Activated CD4-positive, alpha-beta T cell treated with anti-CD3 and anti-CD28 coated beads, Interleukin-2, amount 10 ng/mL, durations not matched to agents 24 days and 14 days (primary cell): ENCODE measurements around the gene POLD4. TPM values are rescaled to one million over a fixed set of nuclear protein-coding genes. Genes with fewer than 3 reads are reported as not detected.

Experiments used
- DNase-seq: peaks from one replicate; pipeline ENCODE4 v3.0.0; 2022
- H3K27ac Mint-ChIP-seq: one replicate; pipeline ENCODE4 v1.8.0; 2022; ENCODE audit warnings: mild to moderate bottlenecking, mixed read lengths
- H3K27me3 Mint-ChIP-seq: one replicate; pipeline ENCODE4 v1.8.0; 2022; ENCODE audit warnings: mixed read lengths
- H3K36me3 Mint-ChIP-seq: one replicate; pipeline ENCODE4 v1.8.0; 2022; ENCODE audit warnings: low read depth, mild to moderate bottlenecking, mixed read lengths
- H3K4me1 Mint-ChIP-seq: one replicate; pipeline ENCODE4 v1.8.0; 2021; ENCODE audit warnings: mixed read lengths
- H3K4me3 Mint-ChIP-seq: one replicate; pipeline ENCODE4 v1.8.0; 2022; ENCODE audit warnings: mild to moderate bottlenecking, moderate library complexity, mixed read lengths
- H3K9me3 Mint-ChIP-seq: one replicate; pipeline ENCODE4 v1.8.0; 2021; ENCODE audit warnings: mixed read lengths
- intact Hi-C: fragments of 100-400 bp; cut with micrococcal nuclease; formaldehyde crosslinking; loops from one replicate; pipeline ENCODE4 v1.15.1; 2023
- total RNA-seq: library from RNA; stranded (reverse); gene quantifications from 2 replicates; pipeline ENCODE4 v1.2.3, GENCODE V29; 2022

POLD4 gene
- total RNA-seq, 1 donor from 2014 or later: 36.0 TPM

DNA sequence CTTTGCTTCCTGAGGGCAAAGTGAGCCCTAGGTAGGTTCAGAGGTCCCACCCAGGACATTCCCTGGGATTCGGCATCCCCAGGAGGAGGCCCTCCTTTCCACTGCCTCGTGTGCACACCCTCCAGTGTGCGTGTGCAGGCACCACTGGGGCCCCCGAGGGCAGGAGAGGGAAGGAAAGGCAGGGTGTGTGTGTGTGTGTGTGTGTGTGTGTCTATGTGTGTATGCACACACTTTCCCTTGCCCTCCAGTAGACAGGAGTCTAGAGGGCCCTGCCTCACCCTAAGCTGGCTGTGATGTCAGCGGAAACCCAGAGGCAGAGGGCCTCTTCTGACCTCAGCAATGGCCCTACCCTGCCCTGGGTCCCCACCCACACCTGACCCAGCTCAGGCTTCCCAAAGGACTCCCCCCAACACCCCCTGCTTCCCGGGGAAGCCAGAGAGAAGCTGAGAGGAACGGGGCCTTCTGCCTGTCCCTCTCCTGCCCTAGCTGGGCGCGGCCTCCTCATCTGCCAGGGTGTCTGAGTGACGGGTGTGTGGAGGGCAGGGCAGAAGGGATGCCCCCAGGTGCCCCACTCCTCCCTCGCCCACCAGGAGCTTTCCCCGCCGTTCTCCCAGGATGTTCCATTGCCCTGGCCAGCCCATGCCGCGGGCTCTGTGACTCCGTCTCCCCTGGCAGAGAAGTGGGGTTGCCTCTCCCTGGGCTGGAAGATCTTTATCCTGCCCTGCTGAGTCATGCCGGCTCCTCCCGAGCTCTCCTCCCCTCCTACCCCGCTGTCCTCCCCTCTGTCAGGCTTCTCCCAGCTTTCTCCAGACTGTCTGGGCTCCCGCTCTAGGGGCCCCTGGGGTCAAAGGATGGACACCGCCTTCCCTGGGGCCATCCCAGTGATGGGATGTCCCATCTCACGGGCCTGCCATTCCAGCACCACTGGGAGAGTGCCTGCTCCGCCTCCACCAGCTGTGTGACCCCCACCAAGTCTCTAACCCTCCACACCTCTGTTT is 26.0 kb upstream of the POLD4 start:
- intact Hi-C loops: no loop called here
- Mint-ChIP-seq H3K4me1 (peaks cover 7% of the 10 kb centered on the region), H3K27me3 (peaks cover 35% of the 10 kb centered on the region), H3K27ac (no peak overlapping the region), H3K36me3 (no peaks in the 10 kb centered on the region), H3K4me3 (no peak overlapping the region), H3K9me3 (no peaks in the 10 kb centered on the region)
- DNase-seq: no peak

DNA sequence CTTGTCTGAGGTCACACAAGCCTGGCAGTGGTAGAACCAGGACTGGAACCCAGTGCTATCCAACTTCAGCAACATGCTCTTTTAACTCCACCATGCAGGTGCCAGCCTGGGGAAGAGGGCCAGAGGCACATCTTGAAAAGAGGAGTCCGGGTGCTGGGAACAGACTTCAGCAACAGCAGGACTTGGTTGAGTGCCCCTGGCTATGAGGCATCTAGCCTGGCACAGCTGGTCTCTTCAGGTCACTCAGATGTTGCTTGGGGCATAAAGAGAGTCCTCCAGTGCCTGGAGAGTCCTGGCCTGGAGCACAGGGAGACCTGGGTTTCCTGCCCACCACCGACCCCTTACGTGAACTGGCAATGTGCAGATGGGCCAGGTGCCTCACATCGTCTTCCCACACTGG is 25.2 kb upstream of the POLD4 start:
- peaks cover 12% of the 10 kb centered on the region for H3K4me1 Mint-ChIP-seq
- H3K4me3 Mint-ChIP-seq: no peak overlapping the region
- H3K9me3 Mint-ChIP-seq: no peaks in the 10 kb centered on the region
- no peak overlapping the region for H3K27ac Mint-ChIP-seq
- intact Hi-C loops: no loop called here
- no peaks in the 10 kb centered on the region for H3K36me3 Mint-ChIP-seq
- peaks cover 39% of the 10 kb centered on the region for H3K27me3 Mint-ChIP-seq
- DNase-seq: no peak

DNA sequence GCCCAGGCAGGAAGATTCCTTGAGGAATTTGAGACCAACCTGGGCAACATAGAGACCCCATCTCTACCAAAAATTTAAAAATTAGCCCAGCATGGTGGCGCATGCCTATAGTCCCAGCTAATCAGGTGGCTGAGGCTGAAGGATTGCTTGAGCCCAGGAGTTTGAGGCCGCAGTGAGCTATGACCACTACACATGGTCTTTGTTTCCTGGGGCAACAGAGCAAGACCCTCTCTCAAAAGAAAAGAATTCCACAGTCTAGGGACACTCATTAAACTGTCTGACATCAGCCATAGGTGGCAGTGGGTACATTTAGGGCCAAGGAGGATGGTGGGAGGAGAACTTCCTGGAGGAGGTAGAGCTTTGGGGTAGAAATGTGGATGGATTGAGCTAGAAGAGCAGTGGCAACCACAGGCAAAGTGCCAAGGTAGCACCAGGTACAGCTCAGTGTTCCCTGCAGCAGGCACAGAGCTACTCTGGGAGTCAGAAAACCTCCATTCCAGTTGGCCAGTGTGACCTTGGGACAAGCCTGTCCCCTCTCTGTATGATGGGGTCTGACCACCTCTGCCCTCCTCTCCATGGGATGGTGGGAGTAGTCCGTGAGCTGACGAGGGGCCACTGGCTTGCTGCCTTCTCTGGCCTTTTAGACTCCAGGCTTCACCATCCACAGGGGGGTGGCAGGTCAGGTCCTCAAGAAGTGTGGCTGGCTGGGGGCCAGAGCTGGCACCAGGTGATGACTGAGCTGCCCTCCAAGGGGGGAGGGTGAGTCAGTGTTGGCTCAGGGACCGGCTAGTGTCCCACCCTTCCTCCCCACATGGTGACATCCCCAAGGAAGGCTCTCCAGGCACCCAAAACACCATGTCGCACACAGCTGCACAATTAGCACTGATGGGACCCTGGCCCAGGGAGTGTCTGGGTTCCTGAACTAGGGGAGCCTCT is 23.8 kb upstream of the POLD4 start:
- no peak overlapping the region for H3K4me3 Mint-ChIP-seq
- H3K27me3 Mint-ChIP-seq: peaks cover 35% of the 10 kb centered on the region
- H3K9me3 Mint-ChIP-seq: no peaks in the 10 kb centered on the region
- DNase-seq: no peak
- intact Hi-C loops: no loop called here
- H3K27ac Mint-ChIP-seq: no peak overlapping the region
- no peaks in the 10 kb centered on the region for H3K36me3 Mint-ChIP-seq
- peaks cover 11% of the 10 kb centered on the region for H3K4me1 Mint-ChIP-seq

DNA sequence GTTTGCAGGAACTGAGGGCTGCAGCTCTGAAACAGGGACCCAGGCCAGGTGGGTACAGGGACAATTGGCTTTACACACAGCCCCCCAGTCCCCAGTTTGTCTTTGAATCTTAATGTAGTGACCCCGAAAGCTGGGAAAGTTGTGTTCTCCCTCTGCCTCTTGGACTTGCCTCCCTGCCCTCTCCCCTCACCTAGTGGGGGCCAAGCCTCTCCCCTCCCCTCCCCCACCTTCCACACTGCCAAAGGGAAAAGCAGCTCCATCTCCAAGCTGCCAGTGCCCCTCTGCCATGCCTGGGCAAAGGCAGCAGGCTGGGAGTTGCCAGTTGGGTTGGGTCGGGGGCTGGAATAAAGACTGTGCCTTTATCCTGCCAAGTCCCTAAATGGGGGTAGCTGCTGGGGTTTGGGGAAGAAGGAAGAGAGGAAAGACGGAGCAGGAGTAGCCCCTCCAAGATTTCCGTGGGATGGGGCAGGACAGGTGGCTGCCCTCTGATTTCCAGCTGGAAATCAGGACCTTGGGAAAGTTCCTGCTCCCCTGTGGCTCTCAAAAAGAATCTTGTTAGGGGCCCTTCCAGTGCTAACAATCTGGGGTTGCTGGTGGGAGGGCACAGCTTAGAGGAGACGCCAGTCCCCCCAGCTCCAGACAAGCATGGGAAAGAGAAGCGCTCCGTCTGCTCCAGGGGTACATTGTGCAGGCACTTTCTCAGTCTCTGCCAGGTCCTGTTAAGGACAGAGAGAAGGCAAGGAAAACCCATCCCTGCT is 22.9 kb upstream of the POLD4 start:
- peaks cover 43% of the 10 kb centered on the region for H3K27me3 Mint-ChIP-seq
- intact Hi-C loops: no loop called here
- peaks cover 3% of the 10 kb centered on the region for H3K36me3 Mint-ChIP-seq
- no peaks in the 10 kb centered on the region for H3K9me3 Mint-ChIP-seq
- H3K4me3 Mint-ChIP-seq: no peak overlapping the region
- H3K27ac Mint-ChIP-seq: no peak overlapping the region
- no peak for DNase-seq
- H3K4me1 Mint-ChIP-seq: peaks cover 18% of the 10 kb centered on the region

DNA sequence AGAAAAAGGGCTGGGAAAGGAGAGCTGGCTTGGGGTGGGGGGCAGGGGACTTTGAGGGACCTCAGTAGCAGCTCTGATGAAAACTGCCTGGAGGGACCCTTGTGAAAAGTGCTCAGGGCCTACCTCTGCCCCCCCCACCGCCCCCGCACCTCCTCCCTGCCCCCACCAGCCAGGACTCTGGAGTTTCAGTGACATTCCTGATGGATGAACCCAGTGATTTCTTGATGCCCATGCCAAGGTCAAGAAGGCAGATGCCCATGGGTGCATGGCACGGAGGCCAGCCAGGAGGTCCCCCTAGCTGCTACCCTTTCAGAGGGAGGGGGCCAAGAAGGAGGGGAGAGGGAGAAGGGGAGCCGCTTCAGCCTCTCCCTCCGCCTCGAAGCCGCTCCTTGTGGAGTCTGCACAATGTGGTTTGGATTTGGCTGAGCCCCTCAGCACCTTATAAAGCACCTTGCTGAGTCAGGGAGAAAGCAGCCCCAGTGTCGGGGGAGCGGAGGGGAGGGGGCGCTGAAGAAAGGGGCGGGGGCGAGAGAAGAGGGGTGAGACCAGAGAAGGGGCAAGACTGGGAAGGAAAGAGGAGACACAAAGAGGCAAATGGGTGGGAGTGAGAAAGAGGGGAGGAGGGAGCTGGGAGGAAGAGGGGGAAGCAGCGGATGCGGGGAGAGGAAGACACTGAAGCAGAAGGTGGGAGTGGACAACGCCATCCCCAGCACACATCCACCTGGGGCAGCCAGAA is 22.1 kb upstream of the POLD4 start:
- H3K4me3 Mint-ChIP-seq: no peak overlapping the region

DNA sequence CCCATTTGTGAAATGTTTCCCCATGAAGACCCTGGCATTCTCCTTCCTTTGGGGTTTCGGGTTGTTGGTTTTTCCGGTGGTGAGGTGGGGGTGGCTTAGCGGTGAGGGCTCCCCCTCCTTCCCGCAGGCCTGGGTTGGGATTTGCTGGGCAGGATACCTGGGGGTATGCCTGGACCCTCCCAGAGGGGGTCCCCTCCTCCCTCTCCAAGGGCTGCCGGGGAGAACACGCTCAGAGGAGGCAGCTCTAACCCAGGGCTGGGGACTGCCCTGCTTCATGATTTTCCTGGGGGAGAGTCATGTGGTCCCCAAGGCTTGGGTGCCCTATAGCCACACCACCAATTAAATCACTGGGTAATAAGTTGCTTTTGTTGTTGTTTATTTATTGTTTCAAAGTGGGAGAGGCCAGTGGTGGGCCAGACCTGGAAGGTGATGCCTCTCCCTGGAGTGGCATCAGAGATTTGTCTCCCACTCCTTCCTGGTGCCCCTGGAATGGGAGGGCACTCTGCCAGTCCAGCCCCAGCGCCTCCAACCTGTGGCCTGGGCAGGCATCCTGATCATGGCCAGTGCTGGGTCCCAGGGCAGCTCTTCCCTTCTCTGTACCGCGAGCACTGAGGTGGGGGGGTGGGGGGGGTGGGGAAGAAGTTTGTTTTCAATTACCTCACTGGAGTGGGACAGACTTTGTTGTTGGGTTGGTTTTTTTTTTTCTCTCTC is 21.4 kb upstream of the POLD4 start:
- peak overlapping the region; percentile 88 for H3K4me3 Mint-ChIP-seq
- peaks cover 49% of the 10 kb centered on the region for H3K27me3 Mint-ChIP-seq
- intact Hi-C loops: no loop called here
- H3K36me3 Mint-ChIP-seq: peaks cover 3% of the 10 kb centered on the region
- peaks cover 25% of the 10 kb centered on the region for H3K4me1 Mint-ChIP-seq
- H3K27ac Mint-ChIP-seq: no peak overlapping the region
- no peaks in the 10 kb centered on the region for H3K9me3 Mint-ChIP-seq
- DNase-seq: no peak

More for the DNA sequence above, 22.1 kb upstream of the POLD4 start:
- Mint-ChIP-seq H3K27me3 (peaks cover 45% of the 10 kb centered on the region), H3K27ac (no peak overlapping the region), H3K4me1 (peaks cover 21% of the 10 kb centered on the region), H3K9me3 (no peaks in the 10 kb centered on the region), H3K36me3 (peaks cover 3% of the 10 kb centered on the region)
- intact Hi-C loops: no loop called here
- no peak for DNase-seq

DNA sequence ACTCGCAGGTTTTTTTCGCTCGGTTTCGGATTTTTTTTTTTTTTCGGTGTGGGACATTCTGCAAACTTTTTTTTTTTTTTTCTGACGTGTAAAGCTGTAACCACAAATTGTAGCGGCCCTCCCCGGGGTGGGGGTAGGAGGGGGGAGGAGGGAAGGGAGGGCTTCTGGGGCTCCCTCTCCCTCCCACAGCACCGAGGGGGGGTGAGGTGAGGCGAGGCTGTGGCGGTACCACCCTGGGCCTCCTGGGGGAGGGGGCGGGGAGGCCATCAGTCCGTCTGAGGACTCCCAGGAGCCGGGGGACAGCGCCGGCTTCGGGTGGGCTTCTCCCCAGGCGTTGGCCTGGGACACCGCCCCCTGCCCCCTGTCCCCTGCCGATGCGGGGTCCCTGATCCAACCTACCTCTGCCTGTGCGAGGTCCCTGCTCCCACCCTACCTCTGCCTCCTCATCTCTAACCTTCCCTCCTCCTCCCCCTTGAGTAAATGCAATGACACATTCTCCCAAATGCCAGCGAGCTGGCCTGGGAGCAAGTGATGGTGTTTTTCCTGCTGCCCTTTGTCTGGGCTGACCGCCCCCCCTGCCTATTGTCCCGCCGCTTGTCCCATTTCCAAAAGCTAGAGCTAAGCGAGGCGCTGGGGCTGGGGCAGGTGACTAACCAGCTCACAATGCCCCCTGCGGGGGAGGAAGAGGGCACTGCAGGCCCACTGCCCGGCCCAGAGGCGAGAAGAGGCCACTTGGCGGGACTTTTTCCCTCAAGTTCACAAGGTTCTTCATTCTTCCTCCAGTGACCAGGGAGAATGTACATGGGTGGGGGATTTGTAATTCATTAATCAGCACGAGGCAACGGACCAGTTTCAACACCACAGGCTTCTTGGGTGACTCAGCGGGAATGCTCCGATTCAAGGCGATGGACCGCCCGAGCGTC is 20.6 kb upstream of the POLD4 start:
- DNase-seq: peak; percentile 83
- H3K27ac Mint-ChIP-seq: peak overlapping the region; percentile 82
- peak overlapping the region; percentile 88 for H3K4me3 Mint-ChIP-seq
- H3K27me3 Mint-ChIP-seq: peaks cover 57% of the 10 kb centered on the region
- peaks cover 3% of the 10 kb centered on the region for H3K36me3 Mint-ChIP-seq
- no peaks in the 10 kb centered on the region for H3K9me3 Mint-ChIP-seq
- intact Hi-C loops: no loop called here
- peaks cover 25% of the 10 kb centered on the region for H3K4me1 Mint-ChIP-seq

DNA sequence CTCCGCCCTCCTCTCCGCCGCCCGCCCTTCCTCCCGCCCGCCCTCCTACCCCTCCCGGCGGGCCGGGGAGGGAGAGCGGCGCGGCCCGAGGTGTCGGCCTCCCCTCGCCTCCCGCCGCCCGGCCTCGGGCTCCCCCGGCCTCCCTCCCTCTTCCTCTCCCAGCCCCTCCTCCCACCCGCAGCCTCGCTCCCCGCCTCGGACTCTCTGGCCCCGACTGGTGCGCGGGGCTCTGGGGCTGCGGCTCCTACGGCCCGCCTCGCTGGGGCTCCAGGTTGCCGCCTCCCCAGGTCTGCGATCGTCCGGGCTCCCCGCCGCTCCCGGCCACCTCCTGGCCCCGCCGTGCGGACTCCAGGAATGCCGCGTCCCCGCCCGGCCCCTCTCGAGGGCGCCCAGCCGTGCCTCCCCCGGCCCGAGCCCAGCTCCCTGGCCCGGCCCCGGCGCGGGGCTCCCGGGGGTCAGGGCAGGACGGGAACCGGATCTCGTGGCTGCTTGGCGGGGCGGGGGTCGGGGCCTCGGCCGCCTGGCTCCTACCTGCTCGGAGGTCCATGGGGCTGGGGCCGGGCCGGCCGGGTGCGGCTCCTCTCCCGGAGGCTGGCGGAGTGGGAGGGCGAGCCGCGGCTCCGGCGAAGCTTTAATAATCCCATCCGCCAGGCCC is 19.8 kb upstream of the POLD4 start, which contains the start of gene CLCF1:
TSS of gene CLCF1 (minus strand) at position 606 of the 655 bp plus-strand sequence. CDS start at position 547, 59 bp downstream.
- Mint-ChIP-seq H3K36me3 (peaks cover 3% of the 10 kb centered on the region), H3K4me1 (peaks cover 30% of the 10 kb centered on the region), H3K9me3 (no peaks in the 10 kb centered on the region), H3K27me3 (peaks cover 64% of the 10 kb centered on the region), H3K27ac (peak within 1 kb of the TSS; percentile 82), H3K4me3 (peak within 1 kb of the TSS; percentile 88)
- intact Hi-C loops: no loop called here
- peak; percentile 78 for DNase-seq

DNA sequence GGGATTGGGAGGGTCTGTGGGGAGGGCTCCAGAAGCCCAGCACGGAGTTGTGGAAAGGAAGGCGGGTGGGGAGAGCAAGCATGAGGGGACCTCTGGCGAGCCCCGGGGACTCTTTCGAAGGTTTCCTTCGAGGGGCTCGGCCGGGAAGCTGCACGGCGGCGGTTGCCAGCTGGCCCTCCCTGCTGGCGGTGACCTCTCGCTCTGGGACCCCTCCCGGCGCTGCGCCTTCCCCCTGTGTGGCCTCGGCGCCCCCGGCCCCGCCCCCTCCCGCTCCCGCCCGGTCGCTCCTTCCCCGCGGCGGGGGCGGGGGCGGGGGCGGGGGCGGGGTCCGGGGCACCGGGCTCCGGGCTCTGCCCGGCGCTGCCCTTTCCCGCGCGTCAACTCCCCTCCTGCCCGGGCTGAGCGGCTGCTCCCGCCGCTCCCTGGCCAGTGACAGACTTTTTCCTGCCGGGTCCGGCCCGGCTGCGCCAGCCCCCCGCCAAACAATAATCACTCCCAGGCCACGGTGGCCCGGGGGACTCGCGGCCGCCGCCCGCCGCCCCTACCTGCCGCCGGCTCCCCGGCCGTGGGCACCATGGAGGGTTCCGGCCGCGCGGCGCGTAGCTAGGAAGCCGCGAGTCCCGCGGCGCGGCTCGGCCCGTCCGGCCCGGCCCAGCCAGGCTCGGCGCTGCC is 19.1 kb upstream of the POLD4 start:
- DNase-seq: no peak
- H3K36me3 Mint-ChIP-seq: peaks cover 3% of the 10 kb centered on the region
- peak overlapping the region; percentile 77 for H3K4me3 Mint-ChIP-seq
- H3K27me3 Mint-ChIP-seq: peaks cover 70% of the 10 kb centered on the region
- peaks cover 34% of the 10 kb centered on the region for H3K4me1 Mint-ChIP-seq
- intact Hi-C loops: no loop called here
- H3K9me3 Mint-ChIP-seq: no peaks in the 10 kb centered on the region
- H3K27ac Mint-ChIP-seq: no peak overlapping the region

DNA sequence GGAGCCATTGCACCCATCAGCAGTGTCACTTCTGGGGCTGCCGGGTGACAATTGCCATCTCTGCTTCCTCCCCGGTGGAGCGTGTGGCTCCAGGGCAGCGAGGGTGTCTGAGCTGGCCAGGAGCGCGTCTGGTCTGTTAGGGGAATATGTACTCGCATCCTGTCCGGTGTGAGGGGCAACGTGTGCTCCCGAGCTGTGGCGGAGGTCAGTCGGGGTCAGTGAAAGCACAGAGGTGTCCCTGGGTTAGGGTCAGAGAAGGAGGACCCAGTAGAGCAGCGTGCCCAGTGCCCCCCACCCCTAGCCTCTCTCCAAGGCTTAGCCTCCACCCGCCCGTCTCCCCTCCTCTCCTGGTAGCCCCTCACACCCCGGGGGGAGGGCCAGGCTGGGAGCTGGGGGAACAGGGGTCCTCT is 18.6 kb upstream of the POLD4 start:
- Mint-ChIP-seq H3K4me1 (peaks cover 34% of the 10 kb centered on the region), H3K27ac (peak overlapping the region; percentile 67), H3K4me3 (peak overlapping the region; percentile 77), H3K27me3 (peaks cover 67% of the 10 kb centered on the region), H3K9me3 (no peaks in the 10 kb centered on the region), H3K36me3 (peaks cover 3% of the 10 kb centered on the region)
- DNase-seq: no peak
- intact Hi-C loops: no loop called here
